ENCODE data around the gene CEMIP.

The CEMIP gene

DNA sequence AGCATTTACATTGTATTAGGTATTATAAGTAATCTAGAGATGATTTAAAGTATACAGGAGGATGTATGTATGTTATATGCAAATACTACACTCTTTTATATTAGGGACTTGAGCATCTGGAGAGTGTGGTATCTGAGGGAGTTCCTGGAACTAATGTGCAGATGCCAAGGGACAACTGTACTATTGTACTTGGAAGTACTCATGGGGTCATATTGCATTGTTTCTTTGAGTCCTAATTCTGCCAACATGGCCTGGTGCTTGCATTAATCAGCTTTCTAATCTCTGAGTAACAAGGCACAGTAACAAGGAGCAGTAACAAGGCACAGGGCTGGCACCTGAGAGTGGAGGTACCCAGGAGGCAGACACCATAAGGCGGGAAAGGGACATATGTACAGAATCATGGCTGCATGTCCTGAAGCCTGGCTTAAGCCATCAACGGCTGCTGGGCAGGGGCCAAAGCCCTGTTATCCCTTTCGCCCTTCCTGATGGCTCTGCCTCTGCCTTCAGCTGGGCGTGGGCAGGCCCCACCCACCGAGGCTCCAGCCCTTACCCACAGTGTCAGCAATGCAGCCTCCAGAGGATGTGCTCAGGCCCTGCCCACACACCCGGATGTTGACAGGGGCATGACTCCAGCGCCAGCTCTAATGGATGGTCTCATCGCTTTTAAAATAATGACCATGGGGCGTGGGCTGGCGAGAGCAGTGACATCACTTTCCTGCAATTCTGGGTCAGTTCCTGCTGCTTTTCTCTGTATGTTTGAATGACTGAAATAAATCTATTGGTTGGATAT, 22.9 kb downstream of the CEMIP start:
- TF ChIP-seq, protein P1, sequence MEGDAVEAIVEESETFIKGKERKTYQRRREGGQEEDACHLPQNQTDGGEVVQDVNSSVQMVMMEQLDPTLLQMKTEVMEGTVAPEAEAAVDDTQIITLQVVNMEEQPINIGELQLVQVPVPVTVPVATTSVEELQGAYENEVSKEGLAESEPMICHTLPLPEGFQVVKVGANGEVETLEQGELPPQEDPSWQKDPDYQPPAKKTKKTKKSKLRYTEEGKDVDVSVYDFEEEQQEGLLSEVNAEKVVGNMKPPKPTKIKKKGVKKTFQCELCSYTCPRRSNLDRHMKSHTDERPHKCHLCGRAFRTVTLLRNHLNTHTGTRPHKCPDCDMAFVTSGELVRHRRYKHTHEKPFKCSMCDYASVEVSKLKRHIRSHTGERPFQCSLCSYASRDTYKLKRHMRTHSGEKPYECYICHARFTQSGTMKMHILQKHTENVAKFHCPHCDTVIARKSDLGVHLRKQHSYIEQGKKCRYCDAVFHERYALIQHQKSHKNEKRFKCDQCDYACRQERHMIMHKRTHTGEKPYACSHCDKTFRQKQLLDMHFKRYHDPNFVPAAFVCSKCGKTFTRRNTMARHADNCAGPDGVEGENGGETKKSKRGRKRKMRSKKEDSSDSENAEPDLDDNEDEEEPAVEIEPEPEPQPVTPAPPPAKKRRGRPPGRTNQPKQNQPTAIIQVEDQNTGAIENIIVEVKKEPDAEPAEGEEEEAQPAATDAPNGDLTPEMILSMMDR (IDR thresholded peaks at IDR 0.05; ENCODE audit: control insufficient read depth, extremely low read depth, insufficient read depth): no peak
- DNase-seq (ENCODE audit: low read depth): no peak
- H3K4me3 ChIP-seq (ENCODE audit: low read depth, low read length): no peak overlapping the region

DNA sequence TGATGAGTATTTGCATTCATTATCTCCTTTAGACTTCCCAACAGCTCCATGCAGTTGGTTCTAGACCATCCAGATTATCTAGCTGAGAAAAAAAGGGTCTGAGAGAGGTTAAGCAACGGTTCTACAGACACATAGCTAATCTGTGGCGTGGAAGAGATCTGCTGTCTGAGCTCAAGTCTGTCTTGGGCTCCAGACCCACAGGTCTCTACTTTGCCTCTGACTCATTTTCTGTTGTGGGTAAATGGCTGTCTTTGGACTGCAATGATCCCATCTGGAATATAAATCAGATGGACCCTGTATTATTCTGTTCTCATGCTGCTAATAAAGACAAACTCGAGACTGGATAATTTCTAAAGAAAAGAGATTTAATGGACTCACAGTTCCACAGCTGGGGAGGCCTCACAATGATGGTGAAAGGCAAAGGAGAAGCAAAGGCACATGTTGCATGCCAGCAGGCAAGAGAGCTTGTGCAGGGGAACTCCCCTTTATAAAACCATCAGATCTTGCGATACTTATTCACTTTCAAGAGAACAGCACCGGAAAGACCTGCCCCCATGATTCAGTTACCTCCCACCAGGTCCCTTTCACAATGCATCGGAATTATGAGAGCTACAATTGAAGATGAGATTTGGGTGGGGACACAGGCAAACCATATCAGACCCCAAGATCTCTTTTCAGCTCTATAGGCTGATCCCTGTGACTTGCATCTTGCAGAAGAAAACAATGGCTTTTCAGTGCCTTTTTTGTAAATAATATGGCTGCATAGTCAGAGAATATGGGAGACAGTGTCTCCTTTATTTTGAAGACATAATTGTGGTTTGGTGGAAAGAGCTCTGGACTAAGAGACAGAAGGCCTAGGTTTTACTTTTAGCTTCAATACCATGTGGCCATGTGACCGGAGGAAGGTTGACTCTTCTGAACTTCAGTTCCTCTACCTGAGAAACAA, 24.7 kb downstream of the CEMIP start:
- TF ChIP-seq, protein P1 (IDR thresholded peaks at IDR 0.05; ENCODE audit: control insufficient read depth, extremely low read depth, insufficient read depth): no peak
- no peak overlapping the region for H3K4me3 ChIP-seq (ENCODE audit: low read depth, low read length)
- no peak for DNase-seq (ENCODE audit: low read depth)

DNA sequence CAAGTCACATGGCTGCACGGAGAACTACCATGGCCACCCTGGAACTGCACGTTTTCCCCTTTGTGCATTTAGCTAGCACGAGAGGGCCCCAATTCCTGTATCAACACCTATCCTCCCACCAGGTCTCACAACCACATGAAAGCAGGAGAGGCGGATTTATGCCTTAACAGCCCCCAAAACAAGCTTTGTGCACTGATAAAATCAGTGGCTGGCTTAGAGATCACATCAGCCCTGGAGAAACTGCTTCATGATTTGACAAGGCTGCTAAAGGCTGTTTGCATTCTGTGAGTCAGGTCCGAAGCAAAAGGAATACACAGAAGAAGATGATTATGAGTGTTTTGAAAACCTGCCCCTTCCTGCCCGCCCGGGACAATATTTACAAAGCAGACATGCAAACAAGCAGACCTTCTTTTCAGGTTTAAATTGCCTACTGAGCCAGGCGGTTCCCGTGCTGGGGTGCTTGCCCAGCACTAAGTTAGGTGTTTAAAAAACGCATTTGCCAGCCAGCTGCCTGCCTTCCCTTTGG, 25.9 kb downstream of the CEMIP start:
- DNase-seq (ENCODE audit: low read depth): peak; percentile 86
- H3K4me3 ChIP-seq (ENCODE audit: low read depth, low read length): peak overlapping the region; percentile 10
- TF ChIP-seq, protein P1 (IDR thresholded peaks at IDR 0.05; ENCODE audit: control insufficient read depth, extremely low read depth, insufficient read depth): no peak

DNA sequence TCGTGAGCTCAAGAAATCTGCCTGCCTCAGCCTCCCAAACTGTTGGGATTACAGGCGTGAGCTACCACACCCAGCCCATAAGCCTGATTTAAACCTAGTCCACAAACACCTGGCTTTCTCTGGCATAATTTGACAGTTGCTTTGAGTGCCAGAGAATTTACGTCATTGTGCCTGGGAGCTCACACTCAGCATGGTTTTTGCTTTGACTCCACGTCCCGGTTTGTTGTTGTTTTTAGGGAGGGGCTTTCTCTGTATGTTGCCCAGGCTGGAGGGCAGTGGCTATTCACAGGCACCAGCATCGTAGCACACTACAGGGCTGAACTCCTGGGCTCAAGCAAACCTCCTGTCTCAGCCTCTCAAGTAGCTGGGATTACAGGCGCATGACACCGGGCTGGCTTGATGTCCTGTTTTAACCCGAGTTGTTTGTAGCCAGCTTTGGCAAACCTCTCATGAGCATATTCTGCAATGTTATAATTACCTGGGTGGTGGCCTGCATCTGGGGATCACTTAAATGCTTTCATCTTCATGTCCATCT, 32.7 kb downstream of the CEMIP start:
- TF ChIP-seq, protein P1 (IDR thresholded peaks at IDR 0.05; ENCODE audit: control insufficient read depth, extremely low read depth, insufficient read depth): no peak
- DNase-seq (ENCODE audit: low read depth): no peak

DNA sequence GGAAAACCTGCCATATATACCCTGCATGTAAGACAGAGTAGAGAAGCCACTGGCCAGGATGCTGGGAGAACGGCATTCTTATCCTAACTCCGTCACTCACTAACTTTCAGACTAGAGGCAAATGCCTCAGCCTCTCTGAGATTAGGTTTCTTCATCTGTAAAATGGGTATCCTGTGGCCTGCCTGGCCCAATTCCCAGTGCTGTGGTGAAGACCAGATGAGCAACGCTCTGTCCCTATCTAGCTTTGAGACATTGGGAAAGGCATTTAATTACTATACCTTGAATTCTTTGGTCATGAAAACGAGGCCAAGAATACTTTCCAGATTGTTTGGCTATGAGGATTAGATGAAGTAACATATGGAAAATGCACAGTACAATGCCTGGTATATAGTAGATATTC, 35.9 kb downstream of the CEMIP start:
- H3K4me3 ChIP-seq (ENCODE audit: low read depth, low read length): no peak overlapping the region
- TF ChIP-seq, protein P1 (IDR thresholded peaks at IDR 0.05; ENCODE audit: control insufficient read depth, extremely low read depth, insufficient read depth): no peak

More for the DNA sequence above, 32.7 kb downstream of the CEMIP start:
- H3K4me3 ChIP-seq (ENCODE audit: low read depth, low read length): no peak overlapping the region

DNA sequence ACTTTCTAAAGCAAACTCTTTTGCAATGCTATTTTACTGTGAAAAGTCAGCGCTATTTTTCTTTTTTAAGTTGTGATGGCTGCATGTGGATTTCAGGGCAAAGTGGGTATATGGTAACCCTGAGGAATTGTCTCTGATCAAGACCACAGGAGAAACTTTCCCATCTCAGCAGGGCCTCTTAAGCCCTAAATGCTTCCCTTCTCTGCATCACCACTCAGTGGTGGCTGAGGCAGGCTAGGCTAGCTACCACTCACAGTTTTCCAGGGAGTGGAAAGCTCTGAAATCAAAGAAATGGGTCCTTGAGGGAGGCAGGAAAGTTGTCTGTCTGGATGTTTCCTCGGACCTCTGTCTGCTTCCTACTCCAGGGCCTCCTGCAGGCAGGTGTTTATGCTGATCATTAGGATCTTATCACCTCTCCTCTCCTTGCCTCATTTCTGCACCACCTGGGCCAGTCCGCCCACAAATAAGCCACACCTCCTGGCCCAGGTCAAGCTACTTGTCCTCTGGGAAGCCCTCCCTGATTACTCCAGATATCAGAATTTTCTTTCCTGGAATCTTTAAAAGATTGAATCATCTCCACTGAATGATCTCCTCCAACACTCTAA, 37.0 kb downstream of the CEMIP start:
- no peak for DNase-seq (ENCODE audit: low read depth)
- TF ChIP-seq, protein P1 (IDR thresholded peaks at IDR 0.05; ENCODE audit: control insufficient read depth, extremely low read depth, insufficient read depth): no peak
- H3K4me3 ChIP-seq (ENCODE audit: low read depth, low read length): no peak overlapping the region

More for the DNA sequence above, 35.9 kb downstream of the CEMIP start:
- DNase-seq (ENCODE audit: low read depth): no peak

Data from LNCaP clone FGC (cell line).